HG03565 (cell line): ENCODE results near the gene ACTR1A.
"Not testable (repeated sequence)": the region's sequence is repeated elsewhere in the genome, so short reads cannot be mapped to it uniquely, and the experiment has no call there.

Experiments used
- ATAC-seq: cut with Tn5 transposase; IDR thresholded peaks from one replicate; pipeline ENCODE4 v1.9.1; 2021; ENCODE audit warnings: mild to moderate bottlenecking, moderate library complexity; ENCODE audit not compliant: unreplicated experiment

ACTR1A gene

GRCh38 chr10:102502337-102503151 lies at the start of gene ACTR1A:
TSS of gene ACTR1A (minus strand) at chr10:102502712. CDS start at chr10:102502647, 65 bp downstream.
- ATAC-seq: peak; percentile 50

DNA sequence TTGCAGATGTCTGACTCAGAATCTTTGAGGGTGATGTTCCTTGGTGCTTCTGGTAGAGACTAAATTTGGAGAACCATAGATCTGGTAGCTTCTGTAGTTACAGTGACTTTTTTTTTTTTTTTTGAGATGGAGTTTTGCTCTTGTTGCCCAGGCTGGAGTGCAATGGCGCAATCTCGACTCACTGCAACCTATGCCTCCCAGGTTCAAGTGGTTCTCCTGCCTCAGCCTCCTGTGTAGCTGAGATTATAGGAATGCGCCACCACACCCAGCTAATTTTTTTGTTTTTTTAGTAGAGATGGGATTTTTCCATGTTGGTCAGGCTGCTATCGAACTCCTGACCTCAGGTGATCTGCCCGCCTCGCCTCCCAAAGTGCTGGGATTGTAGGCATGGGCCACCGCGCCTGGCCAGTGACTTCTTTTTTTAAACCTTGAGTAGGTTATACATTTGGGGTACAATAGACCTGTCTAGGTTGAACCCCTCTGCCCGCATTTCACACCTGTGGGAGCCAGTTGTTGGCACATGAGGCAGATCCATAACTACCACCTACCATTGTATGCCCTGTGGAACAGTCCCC lies 48.2 kb upstream of the ACTR1A start:
- ATAC-seq: no peak

DNA sequence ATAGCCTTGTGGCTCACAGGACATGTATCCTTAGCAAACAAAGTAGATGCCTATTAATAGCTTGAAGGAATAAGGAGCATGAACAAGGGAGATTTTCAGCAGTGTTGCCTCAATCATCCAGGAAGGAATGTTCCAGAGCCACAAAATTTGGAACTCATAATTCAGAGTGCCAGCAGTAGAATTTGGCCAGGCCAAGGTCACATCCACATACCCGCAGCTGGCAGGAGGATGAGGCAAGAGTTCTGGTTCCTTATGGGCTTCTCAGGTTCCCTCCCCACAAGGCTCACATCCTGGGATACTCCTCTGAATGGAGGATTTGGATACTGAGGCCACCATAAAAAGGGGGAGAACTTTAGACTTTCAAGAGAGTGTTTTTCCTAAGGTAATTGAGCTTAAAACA lies 47.0 kb upstream of the ACTR1A start:
- ATAC-seq: no peak

GRCh38 chr10:102546606-102547320 lies 44.3 kb upstream of the ACTR1A start:
- ATAC-seq: no peak

DNA sequence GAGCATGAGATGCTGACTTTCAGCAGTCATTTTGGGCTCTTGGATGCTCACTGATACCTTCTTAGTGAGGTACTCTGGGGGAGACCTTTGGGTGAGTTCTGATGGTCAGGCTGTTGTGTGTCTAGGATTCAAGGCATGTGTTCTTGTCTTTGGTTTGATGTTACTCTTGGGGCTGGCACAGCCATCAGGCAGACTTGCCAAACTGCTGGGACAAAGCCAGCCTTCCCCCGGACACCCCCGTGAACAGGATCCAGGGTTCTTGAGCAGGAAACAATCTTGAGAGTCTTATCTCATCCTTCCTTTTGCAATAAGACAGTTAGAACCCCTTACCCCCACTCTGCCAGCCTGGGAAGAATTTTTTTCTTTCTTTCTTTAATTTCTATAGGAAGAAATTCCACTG lies 43.5 kb upstream of the ACTR1A start:
- no peak for ATAC-seq

DNA sequence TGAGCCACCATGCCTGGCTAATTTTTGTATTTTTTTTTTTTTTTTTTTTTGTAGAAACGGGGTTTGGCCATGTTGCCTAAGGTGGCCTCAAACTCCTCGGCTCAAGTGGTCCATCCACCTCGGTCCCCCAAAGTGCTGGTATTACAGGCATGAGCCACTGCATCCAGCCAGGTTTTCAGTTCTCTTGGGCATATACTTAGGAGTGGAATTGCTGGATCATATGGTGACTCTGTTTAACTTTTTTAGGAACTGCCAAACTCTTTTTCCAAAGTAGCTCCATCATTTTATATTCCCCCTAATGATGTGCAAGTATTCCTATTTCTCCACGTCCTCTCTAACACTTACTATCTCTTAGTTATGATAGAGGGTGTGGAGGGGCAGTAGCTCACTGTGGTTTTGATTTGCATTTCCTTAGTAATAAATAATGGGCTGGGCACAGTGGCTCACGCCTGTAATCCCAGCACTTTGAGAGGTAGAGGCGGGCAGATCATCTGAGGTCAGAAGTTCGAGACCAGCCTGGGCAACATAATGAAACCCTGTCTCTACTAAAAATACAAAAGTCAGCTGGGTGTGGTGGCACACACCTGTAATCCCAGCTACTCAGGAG lies 42.9 kb upstream of the ACTR1A start:
- no peak for ATAC-seq

DNA sequence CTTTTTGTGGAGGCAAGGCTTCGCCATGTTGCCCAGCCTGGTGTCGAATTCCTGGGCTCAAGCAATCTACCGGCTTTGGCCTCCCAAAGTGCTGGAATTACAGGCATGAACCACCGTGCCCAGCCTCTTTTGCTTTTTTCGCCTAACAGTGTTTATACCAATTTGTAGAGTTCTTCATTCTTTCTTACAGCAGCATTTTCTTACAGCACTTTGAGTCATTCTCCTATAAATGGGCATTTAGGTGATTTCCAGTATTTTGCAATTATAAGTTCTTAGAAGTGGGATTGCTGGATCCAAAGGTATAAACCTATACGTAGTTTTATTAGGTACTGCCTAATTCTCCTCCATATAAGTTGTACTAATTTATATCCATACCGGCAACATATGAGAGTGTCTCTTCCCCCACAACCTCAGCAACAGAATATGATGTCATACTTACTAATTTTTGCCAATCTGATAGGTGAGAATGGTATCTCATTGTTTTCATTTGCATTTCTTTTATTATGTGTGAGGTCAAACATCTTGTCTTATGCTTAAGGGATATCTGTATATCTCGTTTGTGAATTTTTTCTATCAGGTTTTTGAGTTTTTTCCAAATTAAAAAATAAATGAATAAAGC lies 40.4 kb upstream of the ACTR1A start:
- no peak for ATAC-seq

DNA sequence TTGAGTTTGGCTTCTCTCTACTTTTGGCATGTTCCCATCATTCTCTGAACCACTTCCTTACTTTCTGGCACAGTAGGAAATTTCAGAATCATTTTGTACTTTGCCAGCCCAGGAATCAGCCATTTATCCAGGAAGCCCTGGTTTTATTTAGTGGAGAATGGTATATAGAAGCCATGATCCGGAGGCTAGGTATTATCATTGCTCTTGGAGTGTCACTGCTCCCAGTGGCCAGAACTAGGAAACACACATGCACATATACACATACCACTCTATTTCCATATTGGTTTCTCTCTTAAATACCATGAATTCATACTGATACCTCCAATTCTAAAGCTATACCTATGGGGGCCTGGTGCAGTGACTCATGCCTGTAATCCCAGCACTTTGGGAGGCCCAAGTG lies 37.5 kb upstream of the ACTR1A start:
- ATAC-seq: no peak

- no peak for ATAC-seq
Measured at GRCh38 chr10:102538811-102539210, 36.3 kb upstream of the ACTR1A start.

- no peak for ATAC-seq
Measured at GRCh38 chr10:102537948-102538347, 35.4 kb upstream of the ACTR1A start.

DNA sequence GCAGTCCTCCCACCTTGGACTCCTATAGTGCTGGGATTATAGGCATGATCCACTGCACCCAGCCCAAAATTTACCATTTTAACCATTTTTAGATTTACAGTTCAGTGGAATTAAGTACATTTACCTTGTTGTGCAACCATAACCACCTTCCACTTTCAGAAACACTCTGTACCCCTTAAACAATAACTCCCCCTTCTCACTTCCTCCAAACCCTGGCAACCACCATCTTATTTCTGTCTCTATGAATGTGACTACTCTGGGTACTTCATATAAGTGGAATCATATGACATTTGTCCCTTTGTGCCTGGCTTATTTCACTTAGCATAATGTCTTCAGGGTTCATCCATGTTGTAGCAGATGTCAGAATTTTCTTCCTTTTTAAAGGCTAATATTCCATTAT lies 34.9 kb upstream of the ACTR1A start:
- no peak for ATAC-seq

GRCh38 chr10:102535481-102536147 lies 33.1 kb upstream of the ACTR1A start:
- ATAC-seq: no peak

GRCh38 chr10:102534966-102535365 lies 32.5 kb upstream of the ACTR1A start:
- ATAC-seq: not testable (repeated sequence)

GRCh38 chr10:102534333-102534732 lies 31.8 kb upstream of the ACTR1A start:
- ATAC-seq: no peak

- ATAC-seq: no peak
Measured at GRCh38 chr10:102527546-102527945, 25.0 kb upstream of the ACTR1A start.

GRCh38 chr10:102524746-102525145 lies 22.2 kb upstream of the ACTR1A start:
- no peak for ATAC-seq

GRCh38 chr10:102523250-102524029 lies 20.9 kb upstream of the ACTR1A start:
- ATAC-seq: no peak

DNA sequence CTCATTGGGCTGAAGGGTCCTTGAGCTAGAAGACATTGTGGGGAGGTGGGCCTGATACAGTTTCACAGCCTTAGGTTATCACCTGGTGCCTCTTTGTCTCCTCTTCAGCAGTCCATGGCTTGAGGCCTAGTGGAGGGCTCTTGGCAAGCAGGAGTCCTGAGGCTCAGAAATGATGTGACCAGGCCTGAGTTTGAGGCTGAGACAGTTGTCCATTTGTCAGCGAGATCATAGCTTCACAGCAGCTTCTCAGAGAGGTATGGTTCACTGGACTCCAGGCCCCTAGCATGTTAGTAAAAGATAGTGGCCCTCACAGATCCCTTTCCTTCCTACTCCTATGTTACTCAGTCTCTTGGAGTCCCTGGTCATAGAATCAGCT lies 20.4 kb upstream of the ACTR1A start:
- ATAC-seq: no peak

DNA sequence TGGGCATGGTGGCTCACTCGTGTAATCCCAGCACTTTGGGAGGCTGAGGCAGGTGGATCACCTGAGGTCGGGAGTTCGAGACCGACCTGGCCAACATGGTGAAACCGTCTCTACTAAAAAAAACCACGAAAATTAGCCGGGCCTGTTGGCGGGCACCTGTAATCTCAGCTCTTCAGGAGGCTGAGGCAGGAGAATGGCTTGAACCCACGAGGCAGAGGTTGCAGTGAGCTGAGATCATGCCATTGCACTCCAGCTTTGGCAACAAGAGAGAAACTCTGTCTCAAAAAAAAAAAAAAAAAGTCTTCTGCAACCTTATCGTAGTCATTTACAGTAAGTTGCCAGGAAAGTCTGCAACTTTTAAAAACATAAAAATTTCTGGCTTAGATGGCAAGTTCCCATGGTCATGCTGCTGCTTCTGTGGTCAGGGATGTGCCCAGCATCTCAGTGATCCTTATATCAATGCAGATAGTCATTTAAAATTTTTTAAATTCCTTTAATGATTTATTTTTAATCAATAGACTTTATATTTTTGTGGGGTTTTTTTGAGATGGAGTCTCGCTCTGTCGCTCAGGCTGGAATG lies 16.8 kb upstream of the ACTR1A start:
- no peak for ATAC-seq
